Muscle of back (tissue), 11 donors: ENCODE results near the gene ATP8A1. TPM values are rescaled to one million over a fixed set of nuclear protein-coding genes. Genes with fewer than 3 reads are reported as not detected.
A peak's percentile ranks its signal among the peaks of the same experiment; 100 is the strongest.

Source experiments
- DNase-seq, 3 donors: peaks; one replicate each; pipeline versions ENCODE4 v3.0.0 to v3.0.0-alpha.2; 2013
- polyA plus RNA-seq, 10 donors: library from polyadenylated mRNA; unstranded; fragments of 120-200 nt; gene quantifications; one replicate each; pipeline ENCODE4 v1.2.1, GENCODE V29; 2013; ENCODE audit not compliant: insufficient read length in 10 of 10

ATP8A1 gene
- polyA plus RNA-seq, 10 donors, result 5.5 to 17.4 (median 9.3) TPM

DNA sequence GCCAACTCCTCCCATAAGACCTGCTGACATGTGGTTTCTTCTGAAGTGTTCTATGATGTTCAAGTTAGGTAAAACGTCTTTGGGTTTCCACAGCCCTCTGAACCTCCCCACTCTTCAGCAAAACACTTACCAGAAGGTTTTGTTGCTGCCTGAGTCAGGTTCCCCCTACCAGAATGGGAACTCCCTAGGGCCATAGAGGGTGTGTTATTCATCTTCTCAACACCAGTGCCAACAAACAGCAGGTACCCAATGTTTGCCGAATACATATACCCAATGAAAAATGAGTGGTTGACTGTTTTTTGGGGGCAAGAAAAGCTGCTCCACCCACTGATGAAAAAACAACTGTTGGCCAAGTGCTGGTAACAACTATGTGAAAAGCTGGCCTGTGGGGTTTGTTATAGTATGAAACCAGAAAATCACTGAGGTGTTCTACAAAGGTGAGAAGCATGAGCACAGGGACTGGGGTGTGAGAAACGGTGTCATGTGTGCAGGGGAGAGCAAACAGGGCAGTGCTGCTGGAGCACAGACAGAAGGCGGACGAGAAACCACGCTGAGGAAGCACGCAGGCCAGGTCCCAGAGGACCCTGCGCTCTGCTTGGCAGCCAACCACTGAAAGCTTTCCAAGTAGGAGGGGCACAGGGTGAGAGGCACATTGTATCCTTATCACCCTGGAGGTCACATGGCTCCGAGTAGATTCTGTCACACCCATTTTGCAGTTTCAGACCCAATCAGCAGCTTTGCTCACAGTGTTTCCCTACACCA is 28.8 kb downstream of the ATP8A1 start:
- peak in 2 of 3 donors; percentile 13 to 16 for DNase-seq

DNA sequence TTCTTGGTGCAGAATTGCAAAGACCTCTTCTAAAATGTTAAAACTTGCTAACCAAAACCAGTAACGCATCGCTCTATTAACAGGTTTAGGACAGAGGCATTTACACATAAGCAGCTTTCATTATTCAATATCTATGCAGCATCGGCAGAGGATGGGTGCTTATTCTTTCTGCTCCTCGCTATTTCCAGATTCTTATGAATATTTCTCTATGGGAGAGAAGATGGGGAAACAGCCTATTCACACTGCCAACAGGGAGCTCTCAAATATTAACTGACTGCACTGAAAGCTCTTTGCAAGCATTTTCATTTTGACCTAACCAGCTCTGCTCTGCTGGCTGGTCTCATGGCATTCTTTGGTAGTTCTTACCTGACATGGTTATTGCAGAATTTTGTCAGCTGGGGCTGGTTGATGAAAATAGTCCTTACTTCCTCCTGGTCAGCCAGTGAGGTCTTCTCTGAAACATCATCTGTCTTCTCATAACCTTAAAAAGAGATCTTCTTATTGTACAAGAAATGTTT is 30.2 kb downstream of the ATP8A1 start:
- DNase-seq, result no peak

DNA sequence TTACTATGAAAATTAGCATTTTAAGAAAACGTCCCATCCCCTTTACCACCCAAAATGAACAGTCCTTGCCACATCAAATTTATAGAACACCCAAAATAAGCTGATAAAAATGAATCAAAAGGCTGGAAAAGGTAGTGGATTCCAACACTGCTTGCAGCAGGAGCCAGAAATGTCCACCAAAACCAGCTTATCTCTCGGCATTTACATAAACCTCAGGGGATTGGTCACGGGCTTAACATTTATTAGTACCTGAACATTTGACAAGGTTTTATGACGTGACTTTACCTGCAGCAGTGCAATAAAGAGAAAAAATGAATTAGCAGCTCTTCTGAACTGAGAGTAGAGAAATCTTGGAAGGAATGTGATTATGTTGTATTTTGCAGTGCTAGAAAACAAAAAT is 31.6 kb downstream of the ATP8A1 start:
- DNase-seq, result no peak

DNA sequence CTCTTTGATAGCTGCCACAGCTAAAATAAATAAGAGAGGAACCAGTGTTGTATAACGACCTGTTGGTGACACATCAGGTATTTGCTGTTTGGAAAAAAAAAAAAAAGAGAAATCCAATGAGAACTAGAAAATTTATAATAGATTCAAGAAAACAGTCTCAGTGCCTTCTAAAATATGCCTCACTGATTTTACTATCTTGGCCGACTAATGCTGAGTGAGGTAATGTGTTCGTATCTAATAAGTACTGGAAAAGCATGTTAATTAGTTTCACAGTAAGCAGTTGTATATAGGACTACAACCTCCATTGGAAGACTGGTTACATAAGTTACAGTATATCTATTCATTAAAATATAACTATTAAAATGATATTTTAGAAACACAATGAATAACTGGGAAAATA is 32.4 kb downstream of the ATP8A1 start:
- no peak for DNase-seq

DNA sequence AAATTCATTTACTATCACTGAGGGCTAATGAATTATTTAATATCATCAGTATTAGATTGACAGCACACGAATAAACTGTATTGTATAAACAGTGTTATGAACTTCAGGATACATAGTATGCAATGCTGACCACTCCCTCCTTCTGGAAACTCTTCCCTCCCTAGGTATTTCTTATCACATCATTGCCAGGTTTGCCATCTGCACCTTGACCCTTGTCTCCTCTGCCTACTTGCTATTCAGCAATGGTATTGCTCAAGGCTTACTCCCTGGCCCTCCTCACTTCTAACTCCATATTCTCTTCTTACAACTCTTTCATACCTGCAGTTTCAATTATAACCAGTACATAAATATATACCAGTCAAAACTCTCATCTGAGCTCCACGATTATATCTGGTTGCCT is 38.9 kb downstream of the ATP8A1 start:
- DNase-seq, result no peak

DNA sequence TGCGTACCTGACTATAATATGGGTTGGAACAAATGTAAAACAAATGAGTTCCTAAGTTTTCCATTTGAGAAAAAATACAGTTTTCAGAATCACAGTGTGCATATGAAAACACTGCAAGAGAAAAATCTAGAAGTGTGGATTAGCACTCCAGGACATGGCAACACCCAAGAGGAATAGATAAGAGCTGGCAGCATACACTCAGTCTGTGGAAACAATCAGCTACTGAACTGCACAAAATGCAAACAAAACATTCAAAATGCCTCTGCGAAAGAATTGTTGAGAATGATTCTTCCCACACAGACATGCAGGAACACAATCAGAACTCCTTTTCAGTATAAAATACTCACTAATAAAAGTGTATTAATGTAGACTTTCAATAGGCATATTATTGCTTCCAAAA is 39.9 kb downstream of the ATP8A1 start:
- no peak for DNase-seq

DNA sequence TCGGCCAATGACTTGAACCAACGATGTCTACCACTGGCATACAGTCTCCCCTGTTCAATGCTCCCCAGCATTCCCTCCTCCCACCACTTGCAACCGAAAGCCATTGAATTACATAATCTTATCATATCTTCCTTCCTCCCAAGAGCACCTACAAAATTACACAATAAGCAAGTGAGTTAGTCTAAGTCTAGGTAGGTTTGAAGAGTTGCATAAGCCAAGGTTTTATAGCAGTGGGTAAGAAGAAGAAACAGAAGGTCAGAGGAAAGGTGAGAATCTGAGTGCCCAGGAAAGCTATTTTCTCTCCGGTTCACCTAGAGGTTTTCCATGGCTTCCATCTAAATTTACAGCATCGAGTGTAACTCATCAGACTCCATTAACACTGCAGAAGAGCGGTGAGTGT is 40.3 kb downstream of the ATP8A1 start:
- DNase-seq, result no peak

DNA sequence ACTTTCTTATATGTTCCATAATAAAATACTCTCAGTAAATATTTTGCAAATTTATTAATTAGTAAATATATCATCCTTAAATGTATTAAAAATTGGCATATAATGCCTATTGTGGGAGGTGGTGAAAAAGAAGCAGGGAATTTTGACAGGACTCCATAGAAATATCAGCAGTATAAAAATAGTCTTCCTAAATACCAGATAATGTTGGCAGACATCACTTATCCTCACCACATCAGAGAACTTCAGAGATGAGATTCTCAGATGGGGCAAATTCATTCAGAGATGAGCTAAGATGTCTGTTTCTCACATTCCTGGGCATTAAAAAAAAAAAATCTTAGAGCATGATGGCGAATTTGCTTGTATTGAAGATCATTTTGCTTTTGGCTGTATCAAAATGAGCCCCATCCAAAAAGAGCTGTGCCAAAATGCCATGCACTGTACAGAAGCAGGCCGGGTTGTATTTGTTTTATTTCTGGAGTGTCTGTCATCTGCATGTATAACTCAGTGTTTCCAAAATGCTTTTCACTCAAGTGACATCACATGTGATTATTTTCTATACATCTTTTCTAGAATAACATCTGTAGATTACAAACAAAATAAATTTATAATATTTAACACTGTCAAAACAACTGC is 41.7 kb downstream of the ATP8A1 start:
- peak in 1 of 3 donors; percentile 5 for DNase-seq

DNA sequence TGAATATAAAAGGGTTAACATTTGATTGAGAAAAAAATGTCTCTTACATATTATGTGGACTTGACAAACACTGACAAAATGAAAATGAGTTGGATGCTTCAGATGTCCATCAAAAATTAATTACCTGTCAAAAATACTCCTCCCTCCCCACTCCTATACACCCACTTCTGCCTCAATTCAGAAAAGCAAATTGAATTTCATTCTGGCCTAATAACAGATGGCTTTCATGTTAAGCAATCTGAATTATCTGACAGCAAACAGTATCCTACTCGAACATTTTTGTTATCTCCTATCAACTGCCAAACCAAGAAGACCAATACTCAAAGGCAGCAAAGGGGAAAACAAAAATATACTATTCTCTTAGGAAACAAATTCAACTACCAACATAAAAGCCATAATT is 44.0 kb downstream of the ATP8A1 start:
- DNase-seq, result no peak

DNA sequence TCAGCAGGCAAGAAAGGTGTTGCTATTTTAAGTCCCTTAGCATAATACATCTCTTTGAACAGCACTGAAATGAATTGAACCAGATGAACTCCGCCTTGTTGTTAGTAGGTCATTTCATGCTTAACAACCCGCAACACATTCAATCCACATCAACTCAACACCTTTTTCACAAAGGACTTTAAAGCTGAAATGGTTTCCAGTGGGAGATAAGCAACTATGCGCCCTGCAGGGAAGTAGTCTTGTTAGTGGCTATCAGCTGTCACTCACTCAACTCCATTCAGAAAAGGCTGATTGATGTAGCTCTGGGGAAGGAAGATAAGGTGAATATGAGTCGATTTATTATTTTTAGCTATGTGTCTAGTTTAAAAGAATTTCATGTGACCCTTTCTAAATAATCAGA is 46.0 kb downstream of the ATP8A1 start:
- no peak for DNase-seq

DNA sequence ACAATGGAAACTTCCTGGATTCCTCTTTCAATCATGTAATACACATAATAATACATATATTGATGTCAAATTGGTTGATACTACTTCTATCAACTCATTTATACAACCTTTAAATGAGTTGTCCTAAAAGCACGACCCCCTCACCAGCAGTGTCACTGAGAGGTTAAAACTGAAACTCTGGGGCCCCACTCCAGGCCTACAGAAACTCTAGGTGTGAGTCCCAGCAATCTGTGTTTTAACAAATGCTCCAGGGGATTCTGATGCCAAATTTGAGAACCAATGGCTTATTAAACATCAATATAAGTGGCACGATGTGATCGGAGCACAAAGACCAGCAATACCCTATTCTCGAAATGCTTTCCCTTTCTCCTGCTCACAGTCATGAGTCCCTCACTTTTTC is 47.9 kb downstream of the ATP8A1 start:
- no peak for DNase-seq

DNA sequence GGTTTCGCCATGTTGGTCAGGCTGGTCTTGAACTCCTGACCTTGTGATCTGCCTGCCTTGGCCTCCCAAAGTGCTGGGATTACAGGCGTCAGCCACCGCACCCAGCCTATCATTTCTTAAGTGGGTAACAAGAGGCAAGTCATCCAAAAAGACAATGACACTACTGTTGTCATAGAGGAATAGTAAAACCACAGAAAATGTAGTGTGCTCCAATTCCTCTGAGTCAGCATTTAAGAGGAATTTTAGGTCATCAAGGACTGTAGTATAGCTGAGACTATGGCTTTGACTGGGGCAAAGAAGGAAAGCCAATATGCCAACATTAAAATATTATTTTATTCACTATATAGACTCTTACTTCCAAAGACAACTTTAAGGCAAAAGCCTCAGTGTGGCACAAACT is 48.4 kb downstream of the ATP8A1 start:
- DNase-seq, result no peak

DNA sequence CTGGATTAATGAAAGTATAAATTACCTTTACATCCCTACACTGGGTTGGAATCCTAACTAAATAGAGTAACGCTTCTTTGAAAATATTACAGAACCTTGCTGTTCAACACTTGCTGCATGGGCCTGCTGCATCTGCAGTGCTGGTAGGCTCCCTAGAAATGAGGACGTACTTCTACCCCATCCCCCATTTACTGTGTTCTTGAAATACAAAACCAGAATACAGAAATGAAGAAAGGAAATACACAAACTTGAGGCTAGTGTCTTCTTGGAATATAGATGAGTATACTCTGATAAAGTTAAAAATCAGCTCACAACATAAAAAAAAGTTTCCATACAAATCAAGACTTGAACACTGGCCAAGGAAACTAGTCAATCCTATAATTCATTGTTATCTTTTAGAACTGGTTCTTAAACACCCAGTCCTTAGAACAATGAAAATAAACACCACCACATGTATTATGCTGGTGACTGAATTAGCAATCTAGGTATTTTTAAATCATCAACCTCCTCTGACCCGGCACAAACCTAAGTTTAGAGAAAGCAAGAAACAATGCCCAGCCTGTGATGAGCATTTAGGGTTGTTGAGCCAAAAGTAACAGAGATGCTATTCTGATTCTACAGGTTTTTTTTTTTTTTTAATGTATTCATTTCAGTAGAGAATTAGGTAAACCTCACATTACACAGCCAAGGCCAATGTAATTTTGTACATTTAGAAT is 49.7 kb downstream of the ATP8A1 start:
- DNase-seq, result no peak

DNA sequence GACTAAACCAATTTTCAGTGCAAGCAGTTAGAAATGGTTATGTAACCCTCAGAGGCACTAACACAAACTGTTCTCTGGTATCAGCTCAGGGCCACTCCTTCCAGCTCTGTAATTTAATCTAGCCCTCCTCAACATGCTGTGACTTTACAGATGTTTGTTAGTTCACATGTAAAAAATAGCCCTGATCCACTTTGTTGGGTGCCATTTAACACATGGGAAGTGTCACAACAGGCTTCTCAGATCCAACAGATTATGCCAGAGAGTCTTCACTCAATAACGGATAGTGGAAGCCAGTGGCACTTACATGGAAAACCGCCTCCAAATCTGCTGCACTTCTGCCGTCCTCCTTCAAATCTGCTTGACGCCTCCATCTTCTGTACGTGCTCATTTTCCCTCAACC is 51.6 kb downstream of the ATP8A1 start:
- DNase-seq, result no peak

DNA sequence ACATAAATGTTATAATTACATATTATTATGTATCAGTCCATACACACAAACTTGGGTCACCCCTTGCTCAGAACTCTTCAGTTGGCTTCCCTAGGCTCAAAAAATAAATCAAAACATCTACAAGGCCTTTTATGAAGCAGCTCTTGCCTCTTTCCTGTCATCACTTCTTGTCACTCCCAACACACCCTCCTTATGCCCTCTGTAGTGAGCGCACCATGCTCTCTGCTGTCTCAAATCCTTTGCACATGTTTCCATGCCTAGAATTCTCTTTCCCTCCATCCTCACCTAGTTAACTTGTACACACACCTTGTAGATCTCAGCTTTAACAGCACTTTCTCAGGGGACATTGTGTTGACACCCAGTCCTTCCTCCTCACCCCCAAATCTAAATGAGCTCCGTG is 53.0 kb downstream of the ATP8A1 start:
- DNase-seq, result no peak

DNA sequence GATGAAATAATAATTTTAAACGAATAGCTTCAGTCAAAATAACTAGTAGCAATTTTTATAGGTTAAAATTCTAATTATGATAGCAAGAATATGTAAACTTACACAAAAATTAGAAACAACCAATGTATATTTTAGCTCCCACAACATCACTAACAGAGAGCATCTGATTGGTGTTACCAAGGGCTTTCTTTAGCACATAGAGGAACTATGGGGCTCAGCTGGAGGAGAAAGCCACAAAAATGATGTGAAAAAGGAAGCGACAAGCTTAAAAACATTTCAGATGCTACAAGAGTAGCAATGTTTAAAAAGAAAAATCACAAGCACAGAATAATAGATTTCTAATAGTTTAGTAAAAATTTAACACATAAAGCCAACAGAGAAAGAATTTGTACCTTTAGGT is 56.3 kb downstream of the ATP8A1 start:
- no peak for DNase-seq

DNA sequence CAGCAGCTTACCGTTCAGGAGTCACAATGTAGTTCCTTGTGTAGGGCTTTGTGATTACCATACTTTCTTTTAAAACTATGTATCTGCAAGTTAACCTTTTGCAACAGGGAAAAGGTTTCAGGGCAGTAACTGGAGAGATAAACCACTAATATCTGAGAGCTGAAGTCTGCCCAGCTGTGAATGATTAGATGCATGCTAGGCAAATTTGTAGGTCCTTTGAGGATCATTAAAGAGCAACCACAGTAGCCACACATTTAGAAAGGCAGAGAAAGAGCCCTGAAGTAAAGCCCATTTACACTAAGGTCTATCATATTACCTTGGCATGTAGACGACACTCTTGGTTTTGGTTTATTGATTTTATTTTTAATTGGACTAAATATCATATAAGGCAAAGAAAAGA is 60.0 kb downstream of the ATP8A1 start:
- DNase-seq, result no peak

DNA sequence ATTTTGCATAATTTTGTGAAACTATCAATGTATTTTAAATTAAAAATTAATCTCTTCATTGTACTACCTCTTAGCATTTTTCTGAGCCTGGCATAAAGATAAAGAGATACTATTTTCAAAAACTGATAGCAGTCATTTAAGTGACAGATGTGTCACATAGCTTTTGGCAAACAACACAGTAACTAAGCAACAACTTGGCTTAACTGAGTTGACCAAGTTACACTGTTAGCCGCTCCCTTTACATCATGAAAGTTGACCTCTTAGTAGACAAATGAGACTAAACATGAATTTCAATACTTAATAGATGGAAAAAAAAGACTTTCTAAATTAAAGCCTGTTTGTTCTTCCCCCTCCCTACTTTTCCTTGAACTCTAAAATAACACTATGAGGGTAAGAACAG is 62.0 kb downstream of the ATP8A1 start:
- no peak for DNase-seq

DNA sequence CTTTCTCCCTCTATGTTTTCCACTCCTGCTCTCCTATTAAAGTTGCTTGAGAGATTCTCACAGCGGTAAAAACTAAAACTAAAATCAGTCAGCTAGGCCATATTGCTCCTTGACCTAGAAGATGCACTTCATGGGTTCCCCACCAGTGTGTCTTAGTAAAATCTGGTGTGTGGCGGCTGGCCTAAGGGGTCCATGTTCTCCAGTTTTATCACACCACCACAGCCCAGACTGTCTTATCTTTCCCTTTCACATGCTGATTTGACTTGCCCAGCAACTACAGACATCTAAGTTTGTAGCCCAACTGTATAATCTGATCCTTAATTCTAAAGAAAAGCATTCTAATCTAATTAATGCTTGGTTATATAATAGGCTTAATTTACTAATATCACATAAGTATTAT is 68.0 kb downstream of the ATP8A1 start:
- no peak for DNase-seq

DNA sequence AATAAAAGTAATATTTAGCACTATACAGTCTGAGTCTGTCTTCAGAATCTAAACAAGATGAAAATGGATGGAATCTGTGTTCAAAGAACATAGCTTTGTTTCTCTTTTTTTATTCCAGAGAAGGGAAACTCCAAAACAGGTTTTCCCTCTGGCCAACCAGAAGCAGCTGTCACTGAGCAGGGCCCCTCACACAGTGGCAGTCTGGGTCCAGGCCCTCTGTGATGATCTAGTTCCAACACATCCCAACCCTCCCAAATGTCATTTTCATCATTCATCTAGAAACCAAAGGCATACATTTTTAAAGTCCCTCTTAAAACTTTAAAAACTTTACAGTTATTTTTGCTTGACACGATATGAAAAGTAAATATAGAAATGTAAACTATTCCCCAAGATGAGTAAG is 70.1 kb downstream of the ATP8A1 start:
- DNase-seq, result no peak

DNA sequence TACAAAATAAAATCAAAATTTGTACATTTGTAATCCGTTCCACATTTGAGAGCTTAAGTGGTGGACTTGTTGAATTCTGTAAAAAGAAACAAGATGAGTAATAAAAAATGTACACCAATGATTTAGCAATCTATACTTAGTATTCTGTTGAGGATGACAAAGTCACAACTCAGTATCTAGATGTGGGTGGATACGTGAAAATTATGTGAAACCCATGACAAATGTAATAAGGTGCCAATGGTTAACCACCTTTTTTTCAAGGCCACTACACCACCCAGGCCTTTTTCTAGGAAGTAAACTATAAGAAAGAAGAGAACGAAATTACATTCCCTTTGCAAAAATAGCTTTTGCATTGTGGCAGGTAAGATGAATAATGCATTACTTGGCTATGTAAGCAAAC is 77.0 kb downstream of the ATP8A1 start:
- DNase-seq, result no peak

DNA sequence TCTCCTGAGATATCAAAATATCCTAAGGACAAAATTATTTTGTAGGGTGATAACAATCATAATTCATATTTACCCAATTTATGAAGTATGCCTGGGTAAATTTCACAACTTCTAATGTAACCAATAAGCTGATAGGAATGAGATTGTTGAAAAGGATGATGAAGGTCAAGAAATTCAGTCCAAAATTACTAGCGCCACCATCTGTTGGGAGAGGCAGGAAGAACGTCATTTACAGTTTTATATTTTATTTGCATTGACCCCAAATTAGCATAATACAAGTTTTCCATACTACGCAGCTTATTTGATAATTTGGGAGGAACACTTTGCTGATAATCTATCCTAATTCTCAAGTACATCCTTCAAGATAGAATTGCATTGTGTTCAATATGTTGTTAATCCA is 78.7 kb downstream of the ATP8A1 start:
- no peak for DNase-seq

DNA sequence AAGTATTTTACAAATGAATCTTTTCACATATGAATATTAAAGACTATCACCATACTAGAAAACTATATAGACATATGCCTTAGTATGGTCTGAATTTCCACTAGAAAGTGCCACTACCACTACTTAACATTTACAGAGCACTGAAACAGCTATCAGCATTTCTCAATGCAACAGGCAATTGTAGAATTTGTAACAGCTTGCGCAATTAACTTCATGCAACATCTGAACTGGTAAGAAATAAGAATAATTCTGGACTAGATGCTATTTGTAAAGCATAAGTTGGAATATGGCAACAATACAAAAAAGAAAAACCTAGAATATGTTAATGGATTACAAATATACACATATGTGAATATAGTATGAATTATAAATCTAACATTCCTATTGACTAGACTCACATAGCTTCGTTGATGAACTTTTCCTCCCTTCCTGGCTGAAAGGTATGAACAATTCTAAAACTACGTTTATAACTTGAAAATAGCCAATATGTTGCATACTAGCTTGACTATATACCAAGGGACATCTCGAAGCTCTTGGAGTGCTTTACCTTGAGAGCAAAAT is 82.0 kb downstream of the ATP8A1 start:
- DNase-seq, result no peak
